Frontal cortex (tissue), 4 donors: ENCODE measurements around the gene VPS41. TPM values are rescaled to one million over a fixed set of nuclear protein-coding genes. Genes with fewer than 3 reads are reported as not detected.
"Not testable (repeated sequence)": the region's sequence is repeated elsewhere in the genome, so short reads cannot be mapped to it uniquely, and the experiment has no call there.

Source experiments
- DNase-seq, 2 donors: peaks; one replicate each; pipeline ENCODE4 v3.0.0; 2012; ENCODE audit warnings: low spot score in 2 of 2
- FAIRE-seq: peaks from 2 replicates; lab custom pipeline; 2012; peaks lifted over from hg19 to GRCh38; lab: Jason Lieb, UNC
- total RNA-seq: library from RNA; depleted of rRNA; stranded (reverse); fragments of >200 nt; gene quantifications from one replicate; pipeline ENCODE4 v1.2.3, GENCODE V29; 2014
- donor health status: control.
- donor health status: control.
- donor health status: control.

Gene VPS41
- total RNA-seq, 1 donor from 2014 or later: 103 TPM

DNA sequence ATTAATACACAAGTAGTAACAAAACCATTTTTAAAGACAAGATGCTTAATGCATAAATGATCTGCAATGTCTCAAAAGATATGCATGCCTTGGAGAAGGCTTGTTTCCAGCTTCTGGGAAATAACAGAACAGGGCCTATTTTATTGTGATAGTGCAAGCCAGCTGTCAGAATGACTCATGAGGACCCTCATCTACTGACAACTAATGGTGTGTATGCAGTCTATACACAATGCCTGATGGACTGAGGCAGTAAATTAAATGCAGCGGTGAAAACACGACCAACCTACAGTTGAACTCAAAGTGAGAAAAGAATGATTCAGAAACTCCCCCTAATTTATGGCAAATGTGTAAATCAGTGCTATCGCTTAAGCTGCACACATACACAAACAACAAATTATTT, 46.3 kb downstream of the VPS41 start:
- DNase-seq (no peak), FAIRE-seq (no peak)

DNA sequence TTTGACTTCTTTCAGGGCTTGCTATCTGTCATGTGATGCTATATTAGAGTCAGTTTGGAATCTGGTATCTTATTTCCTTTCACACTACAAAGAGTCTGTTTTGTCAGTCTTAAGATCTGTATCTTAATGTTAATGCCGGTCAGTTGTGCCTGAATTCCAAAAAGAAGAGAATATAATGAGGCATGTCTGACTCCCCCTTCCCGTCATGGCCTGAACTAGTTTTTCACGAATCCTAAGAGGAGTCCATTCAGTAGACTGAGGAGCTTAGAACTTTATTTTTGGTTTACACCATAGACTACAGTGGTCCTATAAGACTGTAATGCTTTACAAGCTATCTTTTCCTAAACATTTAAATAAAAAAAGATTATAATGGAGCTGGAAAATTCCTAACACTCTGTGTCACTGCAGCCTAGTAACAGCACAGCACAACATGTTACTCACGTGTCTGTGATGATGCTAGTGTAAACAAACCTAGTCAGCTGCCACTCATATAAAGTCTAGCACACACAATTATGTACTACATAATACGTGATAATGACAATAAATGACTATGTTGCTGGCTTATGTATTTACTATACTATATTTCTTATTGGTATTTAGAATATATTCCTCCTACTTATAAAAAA, 50.6 kb downstream of the VPS41 start:
- FAIRE-seq: no peak
- no peak for DNase-seq

DNA sequence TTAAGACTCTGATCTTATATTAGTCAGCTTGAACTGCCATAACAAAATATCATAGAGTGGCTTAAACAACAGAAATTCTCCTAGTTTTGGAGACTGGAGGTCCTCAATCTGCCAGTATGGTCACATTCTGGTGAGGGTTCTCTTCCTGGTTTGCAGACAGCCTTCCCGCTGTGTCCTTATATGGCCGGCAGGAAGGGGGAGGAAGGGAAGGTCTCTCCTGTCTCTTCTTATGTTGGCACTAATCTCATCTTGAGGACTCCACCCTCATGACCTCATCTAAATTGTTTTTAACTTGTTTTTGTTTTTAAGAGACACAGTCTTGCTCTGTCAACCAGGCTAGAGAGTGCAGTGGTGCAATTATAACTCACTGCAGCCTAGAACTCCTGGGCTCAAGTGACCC, 53.1 kb downstream of the VPS41 start:
- FAIRE-seq: no peak
- DNase-seq: no peak

DNA sequence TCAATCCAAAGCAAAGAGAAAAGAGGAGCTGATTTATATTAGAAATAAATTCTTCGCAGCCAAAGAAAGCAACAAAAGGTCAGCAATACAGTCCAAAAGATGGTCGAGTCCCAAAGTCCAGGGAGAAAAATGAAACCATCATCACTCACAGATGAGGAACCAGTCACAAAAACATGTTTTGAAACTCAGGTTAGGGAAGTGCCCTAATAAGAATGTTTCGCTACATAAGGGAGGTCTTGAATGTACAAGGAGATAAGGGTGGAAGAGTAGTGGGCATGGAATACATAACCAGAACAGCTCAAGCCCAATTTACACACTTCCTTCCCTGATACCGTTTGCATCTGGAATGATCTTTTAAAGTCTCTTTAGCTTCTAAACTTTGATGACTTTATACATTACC, 53.6 kb downstream of the VPS41 start:
- FAIRE-seq (no peak), DNase-seq (no peak)

DNA sequence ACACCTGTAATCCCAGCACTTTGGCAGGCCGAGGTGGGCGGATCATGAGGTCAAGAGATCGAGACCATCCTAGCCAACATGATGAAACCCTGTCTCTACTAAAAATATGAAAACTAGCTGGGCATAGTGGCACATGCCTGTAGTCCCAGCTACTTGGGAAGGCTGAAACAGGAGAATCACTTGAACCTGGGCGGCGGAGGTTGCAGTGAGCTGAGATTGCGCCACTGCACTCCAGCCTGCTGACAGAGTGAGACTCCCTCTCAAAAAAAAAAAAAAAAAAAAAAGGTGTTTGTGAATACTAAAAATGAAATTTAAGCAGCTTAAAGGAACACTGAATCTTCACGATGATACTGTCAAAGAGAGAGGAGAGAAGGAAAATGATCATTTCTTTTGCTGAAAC, 54.0 kb downstream of the VPS41 start:
- FAIRE-seq: not testable (repeated sequence)

DNA sequence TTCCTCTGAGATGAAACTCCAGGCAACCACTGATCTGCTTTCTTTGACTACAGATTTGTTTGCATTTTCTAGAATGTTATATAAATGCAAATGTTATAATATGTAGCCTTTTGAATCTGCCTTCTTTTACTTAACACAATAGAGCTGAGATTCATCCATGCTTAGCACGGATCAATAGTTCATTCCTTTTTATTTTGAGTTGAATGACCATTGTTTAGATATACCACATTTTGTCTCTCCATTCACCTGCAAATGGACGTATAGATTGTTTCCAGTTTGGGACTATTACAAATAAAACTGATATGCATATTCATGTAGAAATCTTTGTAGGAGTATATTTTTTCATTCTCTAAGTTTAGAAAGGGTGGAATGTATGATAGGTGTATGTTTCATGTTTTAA, 57.7 kb downstream of the VPS41 start:
- no peak for FAIRE-seq

More for the DNA sequence above, 54.0 kb downstream of the VPS41 start:
- not testable (repeated sequence) for DNase-seq

DNA sequence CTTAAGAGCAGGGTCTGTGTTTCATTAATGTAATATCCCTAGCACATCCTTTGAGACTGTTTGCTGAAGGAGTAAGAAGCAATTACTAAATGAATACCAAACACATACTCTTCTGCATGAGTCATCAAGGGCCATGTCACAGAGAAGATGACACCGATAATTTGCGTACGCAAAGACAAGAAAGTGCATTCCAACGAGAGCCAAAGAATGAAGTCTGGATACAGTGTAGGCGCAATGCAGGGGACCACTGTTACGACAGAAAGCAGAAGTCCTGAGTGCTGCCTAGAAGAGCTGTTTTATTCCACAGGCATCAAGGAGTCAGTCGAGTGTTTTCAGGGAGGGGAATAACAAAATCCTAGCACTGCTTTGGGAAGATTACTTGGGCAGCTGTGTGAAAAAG, 62.7 kb downstream of the VPS41 start:
- no peak for FAIRE-seq
- no peak for DNase-seq

More for the DNA sequence above, 57.7 kb downstream of the VPS41 start:
- DNase-seq: no peak

DNA sequence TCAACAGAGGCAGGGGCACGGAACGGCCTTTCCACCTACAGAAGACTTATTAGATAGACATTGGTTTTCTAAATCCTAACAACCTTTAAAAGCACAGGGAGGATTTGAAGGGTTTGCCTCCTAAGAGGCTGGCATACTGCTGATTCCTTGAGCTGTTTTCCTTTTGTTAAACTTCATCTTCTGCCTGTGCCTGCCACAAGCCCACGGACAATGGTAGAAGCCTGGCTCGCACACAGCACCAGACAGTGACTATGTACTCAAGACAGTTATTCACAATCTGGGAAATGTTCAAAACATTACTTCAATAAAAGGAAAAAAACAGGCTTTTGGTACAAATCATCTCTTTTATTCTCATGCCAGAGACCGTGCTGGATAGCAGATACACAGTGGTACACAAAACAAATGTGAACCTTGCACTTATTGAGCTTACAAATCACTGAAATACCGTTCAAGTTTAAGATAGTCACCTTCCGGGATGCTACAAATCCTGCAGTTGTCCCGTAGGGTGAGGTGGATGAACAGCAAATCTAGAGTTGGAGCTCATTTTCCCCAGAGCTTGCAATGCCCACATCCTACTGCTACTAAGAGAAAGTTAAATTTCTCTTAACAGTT, 63.9 kb downstream of the VPS41 start:
- FAIRE-seq (no peak), DNase-seq (no peak)

DNA sequence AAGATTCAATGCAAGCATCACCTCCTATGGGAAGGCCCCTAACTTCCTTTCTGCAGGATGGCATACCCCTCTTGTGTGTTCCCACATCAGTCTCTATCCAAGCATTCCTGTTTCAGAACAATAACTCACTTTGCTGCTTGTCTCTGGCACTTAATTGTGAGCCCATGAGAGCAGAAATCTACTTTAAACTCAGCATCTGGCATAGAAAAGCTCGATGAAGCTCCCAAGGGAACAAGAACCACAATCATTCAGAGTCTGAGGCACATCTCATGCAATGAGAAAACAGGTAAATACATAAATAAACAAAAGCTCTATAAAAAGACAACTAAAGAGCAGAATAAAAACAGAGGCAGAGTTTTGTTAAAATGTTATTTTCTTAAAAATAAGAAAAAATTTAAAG, 66.2 kb downstream of the VPS41 start:
- FAIRE-seq: no peak

DNA sequence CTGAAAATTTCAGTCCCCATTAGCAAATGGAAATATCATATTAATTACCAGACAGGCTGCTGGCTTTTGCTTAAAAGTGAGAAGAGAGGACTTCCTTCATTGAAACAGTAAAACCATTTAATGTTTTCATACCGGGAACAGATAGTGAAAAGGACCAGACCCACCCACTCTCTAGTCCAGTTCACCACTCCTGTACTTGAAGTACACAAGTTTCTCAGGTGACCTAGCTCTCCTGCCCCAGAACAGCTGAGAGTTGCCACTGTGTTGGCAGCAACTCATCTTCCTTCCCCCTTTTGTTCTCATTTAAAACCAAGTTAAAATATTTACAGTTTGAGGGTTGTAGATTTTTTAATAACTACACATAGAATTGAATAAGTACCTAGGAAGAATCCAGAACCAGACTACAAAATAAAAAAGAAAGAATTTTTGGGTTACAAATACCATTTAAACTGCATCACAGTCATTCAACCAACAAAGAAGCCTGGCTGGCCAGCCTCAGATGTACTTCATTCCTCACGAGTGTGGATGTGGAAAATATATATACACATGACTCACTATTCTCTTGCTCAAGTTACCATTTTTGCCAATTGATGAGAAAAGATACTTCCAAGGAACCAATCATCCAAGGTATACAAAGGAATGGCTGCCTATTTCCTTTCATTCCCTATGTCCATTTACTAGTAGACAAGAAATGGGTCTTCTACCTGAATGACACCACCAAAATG, 68.1 kb downstream of the VPS41 start:
- no peak for DNase-seq
- no peak for FAIRE-seq

More for the DNA sequence above, 66.2 kb downstream of the VPS41 start:
- DNase-seq: no peak

DNA sequence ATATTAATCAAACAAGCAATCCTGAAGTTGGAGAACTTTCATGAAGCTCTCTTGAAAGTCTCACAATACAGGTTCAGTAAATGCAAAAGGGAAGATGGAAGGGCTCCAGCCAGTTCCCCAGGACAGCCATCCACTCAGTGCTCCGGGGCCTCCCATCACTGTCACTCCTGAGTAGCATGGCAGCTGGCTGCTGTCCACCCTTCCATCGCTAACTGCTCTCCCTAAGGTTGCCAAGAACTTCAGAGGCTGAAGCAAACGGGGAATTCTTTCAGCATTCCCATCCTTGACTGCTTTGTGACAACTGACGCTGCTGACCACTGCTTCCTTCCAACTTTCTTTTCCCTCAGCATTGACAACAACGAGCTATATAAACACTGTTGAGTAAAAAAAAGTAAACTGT, 69.1 kb downstream of the VPS41 start:
- no peak for FAIRE-seq
- no peak for DNase-seq

DNA sequence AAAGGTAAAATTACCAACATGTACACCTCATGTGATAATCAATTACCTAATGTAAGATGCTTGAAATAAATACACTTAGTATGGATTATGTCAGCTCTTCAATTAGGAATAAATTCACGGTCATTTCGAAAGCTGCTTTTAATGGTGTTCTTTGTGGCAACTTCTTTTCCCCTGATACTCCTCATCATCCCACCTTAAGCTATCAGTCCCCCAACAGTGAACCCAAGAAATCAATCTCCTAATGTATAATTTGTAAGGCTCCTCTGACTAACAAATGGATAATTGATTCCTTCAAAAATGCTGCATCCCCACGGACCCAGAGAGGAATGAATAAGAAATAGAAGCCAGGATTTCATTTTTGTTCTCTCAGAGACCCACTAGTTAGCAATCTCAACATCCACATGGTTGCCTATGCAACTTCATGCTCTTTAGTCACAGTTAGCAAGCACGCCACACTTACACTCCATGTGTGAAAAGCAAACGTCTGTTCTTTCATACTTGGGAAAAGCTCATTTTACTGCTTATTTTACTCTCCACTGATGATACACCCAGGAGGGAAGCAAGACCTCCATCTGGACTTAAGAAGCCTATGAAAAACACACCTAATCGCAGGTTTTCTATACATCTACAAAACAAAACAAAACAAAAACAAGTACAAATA, 70.1 kb downstream of the VPS41 start:
- FAIRE-seq: no peak
- no peak for DNase-seq

DNA sequence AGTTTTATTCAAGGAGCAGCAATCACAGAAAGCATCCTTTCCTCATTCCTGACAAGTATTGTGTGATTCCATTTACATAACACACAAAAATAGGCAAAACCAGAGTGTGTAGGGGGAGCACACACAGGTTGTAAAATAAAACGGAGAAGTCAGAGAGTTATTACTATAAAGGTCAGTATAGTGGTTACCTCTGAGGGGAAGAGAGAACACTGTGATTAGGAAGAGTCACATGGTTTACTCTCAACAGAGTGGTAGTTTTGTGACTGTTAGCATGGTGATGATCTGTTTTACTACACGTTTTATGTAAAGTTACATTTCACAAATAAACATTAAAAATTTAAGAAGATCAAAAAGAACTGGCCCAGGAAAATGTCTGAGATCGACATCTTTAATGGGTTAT, 74.6 kb downstream of the VPS41 start:
- no peak for DNase-seq
- FAIRE-seq: no peak

DNA sequence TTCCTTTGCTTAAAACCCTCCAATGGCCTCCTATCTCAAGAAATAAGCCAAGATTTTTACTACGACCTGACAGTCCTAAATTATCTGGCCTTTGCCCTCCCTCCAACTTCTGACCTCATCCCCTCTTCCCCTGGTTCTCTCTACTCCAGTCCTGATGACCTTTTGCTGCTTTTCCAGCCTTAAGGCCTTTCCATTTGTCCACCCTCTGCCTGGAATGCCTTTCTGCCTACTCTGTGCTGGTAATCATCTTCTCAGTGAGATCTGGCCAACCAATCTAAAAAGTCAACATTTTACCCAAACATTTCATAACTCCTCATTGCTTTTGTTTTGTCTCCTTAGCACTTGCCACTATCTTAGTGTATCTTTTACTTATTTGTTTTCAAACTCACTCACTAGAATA, 75.7 kb downstream of the VPS41 start:
- DNase-seq (no peak), FAIRE-seq (no peak)

DNA sequence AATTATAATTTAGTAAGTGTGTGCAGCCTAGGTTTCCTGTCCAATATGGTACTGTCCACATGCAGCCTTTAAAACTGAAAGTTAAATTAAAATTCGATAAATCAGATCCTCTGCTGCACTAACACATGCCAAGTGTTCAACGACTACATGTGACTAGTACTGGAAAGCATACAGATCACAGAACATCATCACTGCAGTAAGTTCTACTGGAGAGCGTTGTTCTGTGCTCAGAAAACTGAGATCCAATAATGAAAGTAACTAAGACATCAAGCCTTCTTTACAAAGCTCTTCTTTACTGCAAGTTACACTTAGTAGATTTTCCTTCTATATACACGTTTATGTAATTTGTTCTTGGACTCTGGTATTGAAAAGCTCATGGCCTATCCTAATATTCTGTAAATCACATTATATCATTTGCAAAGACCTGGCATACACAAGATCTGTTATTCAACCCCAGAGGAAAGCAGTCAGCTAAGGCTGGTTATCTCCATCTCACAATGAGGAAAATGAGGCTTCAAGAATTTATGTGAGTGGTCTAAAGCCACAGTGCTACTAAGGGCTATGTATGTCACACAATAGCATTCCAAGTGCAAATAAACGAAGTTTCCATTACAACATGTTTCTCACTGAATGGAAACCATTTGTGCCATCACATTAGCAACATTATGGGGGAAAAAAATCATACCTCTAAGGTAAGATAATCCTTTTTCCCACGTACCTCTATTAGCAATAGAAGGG, 77.6 kb downstream of the VPS41 start:
- FAIRE-seq: no peak

DNA sequence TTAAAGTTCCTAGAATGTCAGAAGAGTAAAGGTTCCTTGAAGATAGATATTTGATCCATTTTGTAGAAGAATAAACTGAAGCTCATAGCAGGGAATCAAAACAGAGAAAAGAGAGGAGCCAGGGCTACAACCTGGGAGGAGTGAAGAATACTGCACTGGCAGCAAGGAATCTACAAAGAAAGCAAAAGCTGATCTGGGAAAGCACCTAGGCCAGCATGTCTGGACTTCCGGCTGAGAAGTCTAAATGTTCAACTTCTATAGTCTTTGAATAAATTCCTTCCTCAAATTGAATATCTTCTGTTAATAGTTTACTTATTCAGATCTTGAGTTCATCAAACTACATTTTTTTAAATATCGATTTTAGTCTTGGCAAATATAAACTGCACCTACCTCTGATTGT, 78.2 kb downstream of the VPS41 start:
- no peak for DNase-seq
- no peak for FAIRE-seq

More for the DNA sequence above, 77.6 kb downstream of the VPS41 start:
- no peak for DNase-seq

DNA sequence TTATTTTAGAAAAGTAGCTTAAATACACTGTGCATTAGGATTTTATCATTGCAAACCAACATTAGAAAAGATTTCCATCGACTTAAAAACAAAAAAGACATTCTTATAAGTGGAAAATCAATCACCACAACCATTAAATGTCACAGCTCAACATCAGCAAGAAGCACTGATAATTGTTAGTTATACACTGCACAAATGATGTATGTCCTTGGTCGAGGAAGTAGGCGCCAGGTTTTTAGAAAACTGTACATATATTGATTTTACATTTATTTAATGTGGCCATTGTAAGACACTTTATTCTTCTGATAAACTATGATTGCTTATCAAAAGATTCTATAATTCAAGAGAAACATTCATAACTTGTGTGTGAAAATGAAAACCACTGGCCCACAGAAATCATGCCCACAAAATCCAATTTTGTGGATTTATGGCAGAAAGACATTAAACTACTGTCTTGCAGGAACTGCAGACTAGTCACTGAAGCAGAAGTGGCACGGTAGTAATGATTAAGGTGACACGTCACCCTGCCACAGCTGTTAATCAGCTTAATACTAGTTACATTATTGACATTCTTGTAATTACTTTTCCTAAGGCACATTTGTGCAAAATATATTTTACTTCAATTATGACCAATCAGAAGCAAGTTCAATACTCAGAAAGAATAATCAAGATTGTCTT, 79.4 kb downstream of the VPS41 start:
- DNase-seq: no peak

DNA sequence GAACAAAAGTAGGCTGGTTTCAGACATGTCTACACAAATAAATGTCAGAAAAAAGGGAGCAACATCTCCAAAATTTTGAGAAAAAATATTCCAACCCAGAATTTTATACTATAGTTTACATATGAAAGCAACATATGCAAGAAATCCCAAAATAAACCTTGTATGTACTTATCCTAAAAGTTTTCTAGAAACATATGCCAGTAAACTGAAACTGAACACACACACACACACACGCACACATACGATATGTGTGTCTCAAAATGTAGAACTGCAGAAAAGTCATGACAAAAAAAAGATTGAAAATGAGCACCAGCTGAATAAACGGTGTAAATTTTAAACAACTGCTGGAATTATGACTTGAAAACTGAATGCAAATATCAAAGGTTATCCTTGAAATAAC, 81.0 kb downstream of the VPS41 start:
- FAIRE-seq: no peak
- no peak for DNase-seq

More for the DNA sequence above, 79.4 kb downstream of the VPS41 start:
- FAIRE-seq: no peak

DNA sequence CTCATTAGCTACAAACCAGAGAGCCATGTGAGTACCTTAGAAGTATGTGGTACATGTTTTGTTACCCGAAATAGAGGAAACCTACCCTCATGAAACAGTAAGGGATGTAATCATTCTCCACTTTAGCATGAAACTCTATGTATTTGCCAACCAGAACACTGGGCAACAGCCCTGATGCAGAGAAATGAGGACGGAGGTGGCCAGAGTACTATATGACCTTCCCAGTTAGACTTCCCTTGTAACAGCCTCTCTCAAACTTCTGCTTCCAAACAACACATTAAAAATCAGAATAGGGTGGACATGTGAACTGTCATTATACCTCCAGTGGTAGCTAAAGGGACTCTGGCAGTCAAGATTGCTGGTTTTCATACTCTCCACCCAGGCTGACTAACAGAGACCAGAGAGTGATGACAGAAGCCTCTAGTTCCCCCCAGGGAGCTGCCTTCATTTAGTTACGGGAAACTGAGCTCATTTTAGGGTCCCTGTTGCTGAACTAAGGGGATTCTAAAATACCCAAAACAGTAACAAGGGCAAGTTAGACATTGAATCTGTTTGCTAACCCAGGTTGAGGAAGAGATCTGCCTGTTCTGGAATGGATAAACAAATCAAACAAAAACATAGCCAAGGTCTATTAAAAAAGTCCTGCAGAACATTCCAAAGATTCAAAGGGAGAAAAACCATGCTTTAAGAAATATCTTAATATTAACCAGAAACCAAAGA, 83.1 kb downstream of the VPS41 start:
- FAIRE-seq: no peak

More for the DNA sequence above, 83.1 kb downstream of the VPS41 start:
- no peak for DNase-seq
